Ascending aorta (tissue), 2 donors: ENCODE results near the gene IGF2. TPM values are rescaled to one million over a fixed set of nuclear protein-coding genes. Genes with fewer than 3 reads are reported as not detected.

Experiments used
- DNase-seq, 2 donors: peaks; one replicate each; pipeline ENCODE4 v3.0.0-alpha.2; 2019; ENCODE audit warnings: low spot score in 2 of 2
- H3K27ac ChIP-seq, 2 donors: fragments of 200-600 bp; sonication (generic); one replicate each; pipeline ENCODE4 v1.5.1; 2016 to 2017; ENCODE audit warnings: mild to moderate bottlenecking in 1 of 2
- H3K27me3 ChIP-seq: fragments of 200-600 bp; sonication (generic); one replicate; pipeline ENCODE4 v1.5.1; 2017
- H3K36me3 ChIP-seq, 2 donors: fragments of 200-600 bp; sonication (generic); one replicate each; pipeline ENCODE4 v1.5.1; 2016
- H3K4me1 ChIP-seq, 2 donors: fragments of 200-600 bp; sonication (generic); one replicate each; pipeline ENCODE4 v1.5.1; 2016 to 2017; ENCODE audit warnings: mild to moderate bottlenecking in 1 of 2
- H3K4me3 ChIP-seq, 2 donors: fragments of 200-600 bp; sonication (generic); one replicate each; pipeline ENCODE4 v1.5.1; 2016 to 2017; ENCODE audit warnings: mild to moderate bottlenecking in 1 of 2
- H3K9me3 ChIP-seq, 2 donors: fragments of 200-600 bp; sonication (generic); one replicate each; pipeline ENCODE4 v1.5.1; 2016
- intact Hi-C: fragments of 100-400 bp; cut with DNase I; formaldehyde crosslinking; loops from one replicate; pipeline ENCODE4 v1.15.1; 2023
- total RNA-seq: library from RNA; depleted of rRNA; stranded (reverse); fragments of >200 nt; gene quantifications from one replicate; pipeline ENCODE4 v1.1.0, GENCODE V29; 2016
- TF ChIP-seq, protein P1 (sequence below), 3 experiments: fragments of 200-600 bp in 2 of 3; fragments of 450-650 bp in 1 of 3; sonication (generic) in 2 of 3; IDR thresholded peaks; one replicate each; pipeline ENCODE4 v1.5.1; 2016 to 2019; ENCODE audit warnings: antibody characterized with exemption in 3 of 3, mild to moderate bottlenecking in 1 of 3, moderate library complexity in 1 of 3

Gene IGF2
- total RNA-seq, 1 donor from 2014 or later = 124 TPM

DNA sequence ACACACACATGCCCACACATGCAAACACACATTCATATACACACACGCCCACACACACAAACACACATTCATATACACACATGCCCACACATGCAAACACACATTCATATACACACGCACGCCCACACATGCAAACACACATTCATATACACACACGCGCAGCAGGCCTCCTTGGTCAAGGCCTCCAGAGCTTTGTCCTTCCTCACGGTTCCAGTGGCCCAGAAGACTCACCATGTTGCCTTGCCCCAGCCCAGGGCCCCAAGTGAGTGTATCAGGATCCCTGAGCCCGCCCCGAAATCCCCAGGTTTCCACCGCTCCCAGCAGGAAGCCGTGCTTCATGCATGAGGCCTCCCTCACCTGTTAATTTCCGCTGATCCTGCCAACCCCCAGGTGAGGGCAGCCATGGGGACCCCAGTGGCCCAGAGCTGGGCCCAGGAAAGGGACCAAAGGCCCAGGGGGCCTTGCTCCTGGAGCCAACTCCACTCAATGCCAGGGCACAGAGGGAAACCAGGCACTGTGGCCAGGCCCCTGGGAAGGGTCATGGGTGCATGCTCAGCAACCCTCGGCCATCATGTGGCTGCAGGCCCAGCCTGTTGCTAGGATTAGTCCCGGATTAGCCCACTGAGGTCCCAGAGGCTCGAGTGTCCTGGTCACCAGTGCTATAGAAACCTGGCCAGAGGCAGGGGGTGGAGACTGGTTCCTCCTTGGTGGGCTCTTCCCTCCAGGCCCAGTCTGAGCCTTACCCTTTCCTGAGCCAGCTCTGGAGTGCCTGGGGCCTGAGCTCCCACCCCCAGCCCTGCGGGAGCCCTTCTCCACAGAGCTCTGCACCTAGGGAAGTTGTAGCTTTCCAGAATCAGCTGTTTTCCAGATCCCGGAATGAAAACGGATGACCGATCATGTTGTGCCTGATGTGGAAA is 34.4 kb downstream of the IGF2 start:
- DNase-seq = no peak
- intact Hi-C loops = no loop called here
- TF ChIP-seq, protein P1, sequence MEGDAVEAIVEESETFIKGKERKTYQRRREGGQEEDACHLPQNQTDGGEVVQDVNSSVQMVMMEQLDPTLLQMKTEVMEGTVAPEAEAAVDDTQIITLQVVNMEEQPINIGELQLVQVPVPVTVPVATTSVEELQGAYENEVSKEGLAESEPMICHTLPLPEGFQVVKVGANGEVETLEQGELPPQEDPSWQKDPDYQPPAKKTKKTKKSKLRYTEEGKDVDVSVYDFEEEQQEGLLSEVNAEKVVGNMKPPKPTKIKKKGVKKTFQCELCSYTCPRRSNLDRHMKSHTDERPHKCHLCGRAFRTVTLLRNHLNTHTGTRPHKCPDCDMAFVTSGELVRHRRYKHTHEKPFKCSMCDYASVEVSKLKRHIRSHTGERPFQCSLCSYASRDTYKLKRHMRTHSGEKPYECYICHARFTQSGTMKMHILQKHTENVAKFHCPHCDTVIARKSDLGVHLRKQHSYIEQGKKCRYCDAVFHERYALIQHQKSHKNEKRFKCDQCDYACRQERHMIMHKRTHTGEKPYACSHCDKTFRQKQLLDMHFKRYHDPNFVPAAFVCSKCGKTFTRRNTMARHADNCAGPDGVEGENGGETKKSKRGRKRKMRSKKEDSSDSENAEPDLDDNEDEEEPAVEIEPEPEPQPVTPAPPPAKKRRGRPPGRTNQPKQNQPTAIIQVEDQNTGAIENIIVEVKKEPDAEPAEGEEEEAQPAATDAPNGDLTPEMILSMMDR (IDR thresholded peaks at IDR 0.05) = no peak
- H3K9me3 ChIP-seq = no peaks in the 10 kb centered on the region
- H3K27ac ChIP-seq = no peak overlapping the region
- no peaks in the 10 kb centered on the region for H3K27me3 ChIP-seq
- no peak overlapping the region for H3K4me3 ChIP-seq
- no peaks in the 10 kb centered on the region for H3K4me1 ChIP-seq
- no peaks in the 10 kb centered on the region for H3K36me3 ChIP-seq

GRCh38 chr11:2103668-2104523 is 35.3 kb downstream of the IGF2 start:
- TF ChIP-seq, protein P1 (IDR thresholded peaks at IDR 0.05) = no peak
- Histone ChIP-seq H3K36me3 (no peaks in the 10 kb centered on the region), H3K27ac (no peak overlapping the region), H3K9me3 (no peaks in the 10 kb centered on the region), H3K4me3 (no peak overlapping the region), H3K4me1 (no peaks in the 10 kb centered on the region), H3K27me3 (no peaks in the 10 kb centered on the region)
- DNase-seq = peak in 1 of 2 donors; percentile 41
- intact Hi-C loops = no loop called here

GRCh38 chr11:2102883-2103213 is 36.3 kb downstream of the IGF2 start:
- Histone ChIP-seq H3K27ac (no peak overlapping the region), H3K27me3 (no peaks in the 10 kb centered on the region), H3K4me3 (no peak overlapping the region), H3K9me3 (no peaks in the 10 kb centered on the region), H3K4me1 (no peaks in the 10 kb centered on the region), H3K36me3 (no peaks in the 10 kb centered on the region)
- DNase-seq = no peak
- intact Hi-C loops = no loop called here
- TF ChIP-seq, protein P1 (IDR thresholded peaks at IDR 0.05) = no peak

DNA sequence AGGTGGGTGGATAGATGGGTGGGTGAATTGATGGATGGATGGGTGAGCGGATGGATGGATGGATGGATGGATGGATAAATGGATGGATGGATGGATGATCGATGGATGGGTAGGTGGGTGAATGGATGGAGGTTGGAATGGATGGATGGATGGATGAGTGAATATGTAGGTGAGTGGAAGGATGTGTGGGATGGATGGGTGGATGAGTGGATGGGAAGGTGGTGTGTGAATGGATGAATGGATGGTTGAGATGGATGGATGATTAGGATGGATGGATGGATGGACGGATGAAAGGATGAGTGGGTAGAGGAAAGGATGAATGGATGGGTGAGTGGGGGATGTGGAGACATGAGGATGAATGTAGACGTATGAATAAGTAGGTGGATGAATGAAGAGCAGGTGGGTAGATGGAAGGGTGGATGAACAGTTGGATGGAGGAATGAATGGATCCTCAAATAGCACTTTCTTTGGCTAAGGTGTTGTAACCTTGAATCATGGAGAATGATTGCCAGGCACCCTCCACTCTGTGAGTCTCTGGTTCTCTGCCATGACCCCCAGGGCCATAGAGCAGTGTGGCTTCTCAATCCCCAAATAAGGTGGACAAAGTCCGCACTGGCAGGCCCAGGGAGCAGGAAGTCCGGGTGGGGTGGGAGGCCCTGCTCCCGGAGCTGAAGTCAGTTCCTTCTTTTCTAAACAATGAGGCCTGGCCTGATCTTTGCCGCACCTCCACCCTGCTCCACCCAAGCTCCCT is 36.9 kb downstream of the IGF2 start:
- Histone ChIP-seq H3K36me3 (no peaks in the 10 kb centered on the region), H3K27ac (no peak overlapping the region), H3K4me3 (no peak overlapping the region), H3K4me1 (no peaks in the 10 kb centered on the region), H3K27me3 (no peaks in the 10 kb centered on the region), H3K9me3 (no peaks in the 10 kb centered on the region)
- DNase-seq = peak in 1 of 2 donors; percentile 34
- intact Hi-C loops = no loop called here
- TF ChIP-seq, protein P1 (IDR thresholded peaks at IDR 0.05) = no peak

DNA sequence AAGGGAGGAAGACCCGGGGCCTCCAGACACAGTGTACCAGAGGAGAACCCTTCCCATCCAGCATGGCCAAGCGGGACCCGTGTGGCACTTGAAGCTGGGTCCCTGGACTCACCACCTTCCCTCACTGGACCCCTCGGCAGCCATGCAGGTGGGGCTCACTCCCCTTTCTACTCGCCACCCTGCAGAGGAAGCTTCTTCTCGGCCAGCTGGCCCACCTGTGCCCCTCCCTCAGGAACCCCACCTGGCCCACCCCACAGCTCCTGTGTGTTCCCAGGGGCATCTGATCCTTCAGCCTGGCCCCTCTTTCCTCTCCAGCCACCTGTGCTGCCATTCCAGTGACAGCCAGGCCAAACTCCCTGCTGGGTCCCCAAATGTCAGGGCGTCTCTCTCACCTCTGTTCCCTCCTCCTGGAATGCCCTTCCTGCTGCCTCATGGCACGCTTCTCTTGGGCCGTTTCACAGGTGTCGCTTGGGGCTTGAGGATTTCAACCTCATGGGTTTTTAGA is 38.0 kb downstream of the IGF2 start:
- intact Hi-C loops = no loop called here
- H3K4me3 ChIP-seq = no peak overlapping the region
- no peaks in the 10 kb centered on the region for H3K4me1 ChIP-seq
- peak in 1 of 2 donors; percentile 53 for DNase-seq
- H3K9me3 ChIP-seq = no peaks in the 10 kb centered on the region
- H3K27ac ChIP-seq = no peak overlapping the region
- TF ChIP-seq, protein P1 (IDR thresholded peaks at IDR 0.05) = no peak
- H3K27me3 ChIP-seq = no peaks in the 10 kb centered on the region
- H3K36me3 ChIP-seq = no peaks in the 10 kb centered on the region
